Erythroblast (primary cell): ENCODE data around the gene FRMD4A.

Source experiments
- GATA1 ChIP-seq: IDR thresholded peaks from 2 replicates; pipeline ENCODE4 v1.6.1; 2011; ENCODE audit warnings: low read depth, mild to moderate bottlenecking, control low read depth, low read length, moderate library complexity
- POLR2A ChIP-seq: IDR thresholded peaks from 2 replicates; pipeline ENCODE4 v1.6.1; 2011; ENCODE audit warnings: mild to moderate bottlenecking, low read length

DNA sequence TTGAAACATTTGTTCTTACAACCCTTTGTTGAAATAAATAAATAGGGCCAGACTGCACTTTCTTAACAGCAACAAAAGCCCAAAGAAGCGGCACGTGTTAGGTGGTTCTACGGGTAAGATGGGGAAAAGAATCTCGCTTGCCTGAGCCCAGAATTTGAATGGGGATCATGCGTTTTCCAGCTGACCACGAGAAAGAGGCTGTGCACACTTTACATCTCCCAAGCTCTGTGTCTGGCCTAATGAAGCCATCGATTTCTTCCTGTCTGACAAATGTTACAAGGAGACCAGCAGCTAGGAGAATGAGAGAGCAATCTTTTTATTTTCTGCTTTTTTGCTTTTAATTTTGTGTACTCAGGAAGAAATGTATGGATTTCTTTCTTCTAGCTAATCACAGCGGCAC lies 52.2 kb downstream of the FRMD4A start:
- no peak for TF ChIP-seq POLR2A
- no peak for TF ChIP-seq GATA1
